CD4-positive, alpha-beta T cell (primary cell): ENCODE measurements around the gene TAOK3. TPM values are rescaled to one million over a fixed set of nuclear protein-coding genes. Genes with fewer than 3 reads are reported as not detected.

Experiments used
- ATAC-seq: fragments of 200-7000 bp; cut with Tn5 transposase; one replicate; pipeline ENCODE4 v1.10.0; 2022; ENCODE audit warnings: mild to moderate bottlenecking; ENCODE audit not compliant: poor library complexity
- CTCF ChIA-PET: fragments of 350-600 bp; sonication (Branson Sonifier 250); formaldehyde crosslinking; loops from one replicate; lab custom pipeline; 2021; ENCODE audit warnings: antibody characterized with exemption, inconsistent platforms; lab: Charles Lee
- POLR2A ChIA-PET: fragments of 350-600 bp; sonication (Branson Sonifier 250); formaldehyde crosslinking; loops from one replicate; lab custom pipeline; 2021; ENCODE audit warnings: antibody characterized with exemption, inconsistent platforms; lab: Charles Lee
- DNase-seq, 14 experiments: peaks; one replicate each; pipeline ENCODE4 v3.0.0-alpha.2; 2013 to 2020; ENCODE audit warnings: mixed read lengths in 2 of 14
- H3K27ac ChIP-seq, 2 donors: one replicate each; pipeline versions ENCODE4 v1.5.1 to v1.7.0; 2013; ENCODE audit warnings: low read length in 2 of 2, low read depth in 1 of 2, mild to moderate bottlenecking in 1 of 2
- H3K27me3 ChIP-seq, 2 experiments: 1 replicate in 1 of 2; 2 replicates in 1 of 2; pipeline versions ENCODE4 v1.6.1 to v1.7.0; 2013; ENCODE audit warnings: low read length in 2 of 2, control low read depth in 1 of 2, mild to moderate bottlenecking in 1 of 2, moderate library complexity in 1 of 2; ENCODE audit not compliant: insufficient read depth in 2 of 2, control insufficient read depth in 1 of 2
- H3K36me3 ChIP-seq: one replicate; pipeline ENCODE4 v1.6.1; 2013; ENCODE audit warnings: low read length, control low read depth; ENCODE audit not compliant: insufficient read depth
- H3K4me1 ChIP-seq: one replicate; pipeline ENCODE4 v1.6.1; 2013; ENCODE audit warnings: low read length, control low read depth; ENCODE audit not compliant: insufficient read depth
- H3K4me3 ChIP-seq: one replicate; pipeline ENCODE4 v1.5.1; 2013; ENCODE audit warnings: mild to moderate bottlenecking, low read length, moderate library complexity
- H3K9me3 ChIP-seq, 2 experiments: 1 replicate in 1 of 2; 2 replicates in 1 of 2; pipeline versions ENCODE4 v1.6.1 to v1.7.0; 2013; ENCODE audit warnings: low read length in 2 of 2, mild to moderate bottlenecking in 2 of 2, control low read depth in 1 of 2, moderate library complexity in 1 of 2; ENCODE audit not compliant: control insufficient read depth in 1 of 2, insufficient read depth in 1 of 2
- H3K27ac Mint-ChIP-seq: one replicate; pipeline ENCODE4 v1.8.0; 2020; ENCODE audit warnings: mixed read lengths
- H3K27me3 Mint-ChIP-seq: one replicate; pipeline ENCODE4 v1.8.0; 2021; ENCODE audit warnings: mixed read lengths
- H3K36me3 Mint-ChIP-seq: one replicate; pipeline ENCODE4 v1.8.0; 2021; ENCODE audit warnings: low read depth, mixed read lengths
- H3K4me1 Mint-ChIP-seq: one replicate; pipeline ENCODE4 v1.8.0; 2021; ENCODE audit warnings: low read depth, mixed read lengths
- H3K4me3 Mint-ChIP-seq: one replicate; pipeline ENCODE4 v1.8.0; 2020; ENCODE audit warnings: mild to moderate bottlenecking, mixed read lengths
- H3K9me3 Mint-ChIP-seq: one replicate; pipeline ENCODE4 v1.8.0; 2020; ENCODE audit warnings: mixed read lengths
- CTCF ChIP-seq: fragments of 200-600 bp; IDR thresholded peaks from one replicate; pipeline ENCODE4 v1.8.0; 2022; ENCODE audit warnings: antibody characterized with exemption, mild to moderate bottlenecking
- intact Hi-C, 2 experiments: fragments of 100-400 bp; cut with DNase I in 1 of 2; cut with micrococcal nuclease in 1 of 2; formaldehyde crosslinking; loops; one replicate each; pipeline versions ENCODE4 v1.15.1 to v1.9.0; 2023 to 2025; cut with DNase I, micrococcal nuclease
- total RNA-seq, 174 experiments: library from RNA in 2 of 174; stranded (reverse) in 2 of 174; gene quantifications; one replicate each; pipeline ENCODE4 v1.2.3 and lab custom pipeline; 2021 to 2026

The TAOK3 gene
- total RNA-seq, 2 experiments from 2014 or later = 53.5 to 56.6 TPM

GRCh38 chr12:118126119-118126757, 246.5 kb downstream of the TAOK3 start:
- Histone ChIP-seq H3K27me3 (no peaks in the 10 kb centered on the region), H3K9me3 (no peaks in the 10 kb centered on the region), H3K4me1 (no peaks in the 10 kb centered on the region), H3K4me3 (no peak overlapping the region), H3K27ac (no peak overlapping the region), H3K36me3 (no peaks in the 10 kb centered on the region)
- intact Hi-C loops = loop anchor here in 1 of 2 experiments (10.0 kb wide), 1 partner anchor 251 kb away; no protein-coding TSS in a partner anchor
- no peak for TF ChIP-seq CTCF
- no peak overlapping the region for H3K4me3 Mint-ChIP-seq
- CTCF ChIA-PET = no interaction called here
- no peaks in the 10 kb centered on the region for H3K36me3 Mint-ChIP-seq
- no peaks in the 10 kb centered on the region for H3K4me1 Mint-ChIP-seq
- POLR2A ChIA-PET = no interaction called here
- no peak for ATAC-seq
- no peaks in the 10 kb centered on the region for H3K27me3 Mint-ChIP-seq
- no peaks in the 10 kb centered on the region for H3K9me3 Mint-ChIP-seq
- DNase-seq = no peak
- no peak overlapping the region for H3K27ac Mint-ChIP-seq

- DNase-seq = no peak
- H3K4me1 ChIP-seq = peaks cover 4% of the 10 kb centered on the region
- no peak overlapping the region for H3K27ac ChIP-seq
- H3K27ac Mint-ChIP-seq = no peak overlapping the region
- H3K9me3 ChIP-seq = no peaks in the 10 kb centered on the region
- no peak for TF ChIP-seq CTCF
- no peaks in the 10 kb centered on the region for H3K36me3 Mint-ChIP-seq
- H3K9me3 Mint-ChIP-seq = no peaks in the 10 kb centered on the region
- intact Hi-C loops = loop anchor here in 1 of 2 experiments (10.0 kb wide), 1 partner anchor 251 kb away; no protein-coding TSS in a partner anchor
- POLR2A ChIA-PET = no interaction called here
- no peaks in the 10 kb centered on the region for H3K27me3 Mint-ChIP-seq
- no peaks in the 10 kb centered on the region for H3K36me3 ChIP-seq
- CTCF ChIA-PET = no interaction called here
- no peaks in the 10 kb centered on the region for H3K27me3 ChIP-seq
- peaks cover 5% of the 10 kb centered on the region for H3K4me1 Mint-ChIP-seq
- no peak overlapping the region for H3K4me3 Mint-ChIP-seq
- H3K4me3 ChIP-seq = no peak overlapping the region
- ATAC-seq = no peak
Measured at GRCh38 chr12:118125743-118126118, 247.0 kb downstream of the TAOK3 start.

GRCh38 chr12:118124333-118124874, 248.3 kb downstream of the TAOK3 start:
- Mint-ChIP-seq H3K27me3 (no peaks in the 10 kb centered on the region), H3K9me3 (no peaks in the 10 kb centered on the region), H3K4me1 (peaks cover 11% of the 10 kb centered on the region), H3K27ac (no peak overlapping the region), H3K4me3 (no peak overlapping the region), H3K36me3 (no peaks in the 10 kb centered on the region)
- H3K36me3 ChIP-seq = no peaks in the 10 kb centered on the region
- H3K27me3 ChIP-seq = no peaks in the 10 kb centered on the region
- ATAC-seq (no peak), DNase-seq (no peak)
- no peaks in the 10 kb centered on the region for H3K9me3 ChIP-seq
- ChIA-PET POLR2A (no interaction called here), CTCF (interaction anchor here (0.7 to 1.2 kb wide), 2 partner anchors 60 to 252 kb away, joined by 3 to 4 read pairs; partner anchors contain the start of gene SUDS3)
- TF ChIP-seq CTCF = no peak
- H3K4me1 ChIP-seq = peaks cover 6% of the 10 kb centered on the region
- intact Hi-C loops = loop anchor here (5.0 to 10.0 kb wide), 4 partner anchors 107 to 1418 kb away; partner anchors contain the start of genes RFC5 (in 1 of the 2) and SUDS3 (in 1 of the 2)
- H3K4me3 ChIP-seq = no peak overlapping the region
- no peak overlapping the region for H3K27ac ChIP-seq
